Skeletal muscle tissue (tissue), 5 donors: ENCODE data around the gene KRTAP4-6. TPM values are rescaled to one million over a fixed set of nuclear protein-coding genes. Genes with fewer than 3 reads are reported as not detected.

Source experiments
- H3K27ac ChIP-seq: one replicate; pipeline ENCODE4 v1.7.0; 2013; ENCODE audit warnings: mild to moderate bottlenecking, low read depth, low read length, inconsistent platforms
- H3K27me3 ChIP-seq, 3 donors: one replicate each; pipeline ENCODE4 v1.7.0; 2013; ENCODE audit warnings: low read length in 3 of 3; ENCODE audit not compliant: control insufficient read depth in 3 of 3, insufficient read depth in 3 of 3
- H3K36me3 ChIP-seq, 3 donors: one replicate each; pipeline ENCODE4 v1.7.0; 2013; ENCODE audit warnings: low read length in 3 of 3; ENCODE audit not compliant: control insufficient read depth in 3 of 3, insufficient read depth in 3 of 3
- H3K4me1 ChIP-seq, 3 donors: one replicate each; pipeline ENCODE4 v1.7.0; 2013; ENCODE audit warnings: low read length in 3 of 3, mild to moderate bottlenecking in 3 of 3; ENCODE audit not compliant: control insufficient read depth in 3 of 3, insufficient read depth in 3 of 3
- H3K4me3 ChIP-seq, 3 donors: one replicate each; pipeline ENCODE4 v1.7.0; 2013; ENCODE audit warnings: low read length in 3 of 3
- H3K9ac ChIP-seq, 3 donors: one replicate each; pipeline ENCODE4 v1.7.0; 2013; ENCODE audit warnings: low read length in 3 of 3, mild to moderate bottlenecking in 3 of 3, moderate library complexity in 2 of 3, low read depth in 1 of 3
- H3K9me3 ChIP-seq, 3 donors: one replicate each; pipeline ENCODE4 v1.7.0; 2013; ENCODE audit warnings: low read length in 3 of 3; ENCODE audit not compliant: control insufficient read depth in 3 of 3
- small RNA-seq: library from RNA; depleted of rRNA; stranded (forward); fragments of <200 nt; gene quantifications from one replicate; pipeline ENCODE3, GENCODE V24; 2014
- total RNA-seq: library from RNA; depleted of rRNA; stranded (reverse); fragments of >200 nt; gene quantifications from one replicate; pipeline ENCODE4 v1.2.3, GENCODE V29; 2014
- donor health status: Osteomylitis.

KRTAP4-6 gene
- total RNA-seq, 1 donor from 2014 or later, result not detected

GRCh38 chr17:41096055-41096454, 44.3 kb downstream of the KRTAP4-6 start:
- Histone ChIP-seq H3K4me1 (no peaks in the 10 kb centered on the region), H3K36me3 (no peaks in the 10 kb centered on the region), H3K27me3 (peaks cover 0 to 3% (median 0%) of the 10 kb centered on the region in 3 donors), H3K9me3 (no peaks in the 10 kb centered on the region), H3K4me3 (no peak overlapping the region), H3K9ac (no peak overlapping the region), H3K27ac (no peak overlapping the region)

Small RNA genes within 50 kb of the gene (small RNA-seq; reads per million reads assigned to genes)
- not detected for gene KRTAP4-17P

Other genes starting within 250 kb of the KRTAP4-6 start
- gene KRT23, start 202.9 kb downstream of the KRTAP4-6 start, total RNA-seq, result 0.52 TPM
- 3.1 TPM for gene KRT39, start 173.6 kb downstream of the KRTAP4-6 start, total RNA-seq
- gene KRT40, start 156.2 kb downstream of the KRTAP4-6 start, total RNA-seq, result 6.3 TPM
- not detected for gene KRTAP3-3, start 146.4 kb downstream of the KRTAP4-6 start, total RNA-seq
- gene KRTAP3-2, start 140.6 kb downstream of the KRTAP4-6 start, total RNA-seq, result not detected
- not detected for gene KRTAP3-1, start 131.4 kb downstream of the KRTAP4-6 start, total RNA-seq
- not detected for gene KRTAP1-5, start 113.3 kb downstream of the KRTAP4-6 start, total RNA-seq
- gene KRTAP1-4, start 110.3 kb downstream of the KRTAP4-6 start, total RNA-seq, result not detected
- gene KRTAP1-3, start 105.7 kb downstream of the KRTAP4-6 start, total RNA-seq, result not detected
- gene KRTAP1-1, start 99.1 kb downstream of the KRTAP4-6 start, total RNA-seq, result not detected
- gene KRTAP2-1, start 93.2 kb downstream of the KRTAP4-6 start, total RNA-seq, result not detected
- not detected for gene KRTAP2-2, start 85.3 kb downstream of the KRTAP4-6 start, total RNA-seq
- gene KRTAP2-3, start 80.4 kb downstream of the KRTAP4-6 start, total RNA-seq, result not detected
- gene KRTAP2-4, start 74.7 kb downstream of the KRTAP4-6 start, total RNA-seq, result not detected
- gene KRTAP4-7, start 56.4 kb downstream of the KRTAP4-6 start, total RNA-seq, result not detected
- not detected for gene KRTAP4-8, start 42.4 kb downstream of the KRTAP4-6 start, total RNA-seq
- not detected for gene KRTAP4-16, start 38.3 kb downstream of the KRTAP4-6 start, total RNA-seq
- gene KRTAP4-9, start 35.2 kb downstream of the KRTAP4-6 start, total RNA-seq, result not detected
- gene KRTAP4-11, start 22.2 kb downstream of the KRTAP4-6 start, total RNA-seq, result not detected
- not detected for gene KRTAP4-12, start 16.4 kb downstream of the KRTAP4-6 start, total RNA-seq
- not detected for gene KRTAP4-5, start 9.3 kb upstream of the KRTAP4-6 start, total RNA-seq
- not detected for gene KRTAP4-4, start 20.2 kb upstream of the KRTAP4-6 start, total RNA-seq
- not detected for gene KRTAP4-3, start 27.7 kb upstream of the KRTAP4-6 start, total RNA-seq
- gene KRTAP4-2, start 37.7 kb upstream of the KRTAP4-6 start, total RNA-seq, result not detected
- not detected for gene KRTAP4-1, start 44.4 kb upstream of the KRTAP4-6 start, total RNA-seq
- not detected for gene KRTAP9-1, start 49.3 kb upstream of the KRTAP4-6 start, total RNA-seq
- not detected for gene KRTAP9-2, start 86.1 kb upstream of the KRTAP4-6 start, total RNA-seq
- not detected for gene KRTAP9-3, start 91.9 kb upstream of the KRTAP4-6 start, total RNA-seq
- not detected for gene KRTAP9-8, start 97.5 kb upstream of the KRTAP4-6 start, total RNA-seq
- gene KRTAP9-4, start 109.1 kb upstream of the KRTAP4-6 start, total RNA-seq, result not detected
- gene KRTAP9-9, start 114.8 kb upstream of the KRTAP4-6 start, total RNA-seq, result not detected
- gene KRTAP9-6, start 124.8 kb upstream of the KRTAP4-6 start, total RNA-seq, result not detected
- not detected for gene KRTAP9-7, start 135.2 kb upstream of the KRTAP4-6 start, total RNA-seq
- gene KRTAP29-1, start 162.3 kb upstream of the KRTAP4-6 start, total RNA-seq, result not detected
- not detected for gene KRTAP16-1, start 168.8 kb upstream of the KRTAP4-6 start, total RNA-seq
- not detected for gene KRTAP17-1, start 175.2 kb upstream of the KRTAP4-6 start, total RNA-seq
- gene KRT33A, start 210.3 kb upstream of the KRTAP4-6 start, total RNA-seq, result not detected
- gene KRT33B, start 229.3 kb upstream of the KRTAP4-6 start, total RNA-seq, result not detected
- not detected for gene KRT34, start 241.8 kb upstream of the KRTAP4-6 start, total RNA-seq